ENCODE measurements around the gene NEK9.
A peak's percentile ranks its signal among the peaks of the same experiment; 100 is the strongest.
"Not testable (repeated sequence)": the region's sequence is repeated elsewhere in the genome, so short reads cannot be mapped to it uniquely, and the experiment has no call there.

The NEK9 gene

GRCh38 chr14:75162631-75163030 is 35.8 kb upstream of the NEK9 start:
- Histone ChIP-seq H3K4me3 (ENCODE audit: low read length) (no peak overlapping the region), H3K9me3 (ENCODE audit: insufficient read depth, low read depth, low read length) (no peaks in the 10 kb centered on the region), H3K27ac (ENCODE audit: low read depth, low read length) (no peak overlapping the region), H3K36me3 (ENCODE audit: insufficient read depth, low read length) (no peaks in the 10 kb centered on the region), H3K9ac (ENCODE audit: low read depth, low read length) (no peak overlapping the region), H3K4me1 (ENCODE audit: insufficient read depth, low read length) (peaks cover 8% of the 10 kb centered on the region), H3K27me3 (ENCODE audit: insufficient read depth, low read length) (no peaks in the 10 kb centered on the region)
- WGBS, result 74% methylated on average over 3 of the region's 3 CpGs

- peaks cover 5% of the 10 kb centered on the region; the same call in 1 of the 2 replicates for H3K4me1 ChIP-seq (ENCODE audit: insufficient read depth, low read length)
- H3K9me3 ChIP-seq (ENCODE audit: insufficient read depth, low read depth, low read length), result no peaks in the 10 kb centered on the region
- H3K27me3 ChIP-seq (ENCODE audit: insufficient read depth, low read length), result no peaks in the 10 kb centered on the region
- H3K9ac ChIP-seq (ENCODE audit: low read depth, low read length), result no peak overlapping the region
- H3K27ac ChIP-seq (ENCODE audit: low read depth, low read length), result no peak overlapping the region
- no peaks in the 10 kb centered on the region for H3K36me3 ChIP-seq (ENCODE audit: insufficient read depth, low read length)
- 97% methylated on average over 5 of the region's 6 CpGs for WGBS
- H3K4me3 ChIP-seq (ENCODE audit: low read length), result no peak overlapping the region
Observed at GRCh38 chr14:75158843-75159614, 32.2 kb upstream of the NEK9 start.

GRCh38 chr14:75156901-75157300 is 30.1 kb upstream of the NEK9 start:
- 100% methylated on average over 2 of the region's 3 CpGs for WGBS
- H3K4me3 ChIP-seq (ENCODE audit: low read length), result no peak overlapping the region
- H3K36me3 ChIP-seq (ENCODE audit: insufficient read depth, low read length), result peaks cover 4% of the 10 kb centered on the region
- H3K9me3 ChIP-seq (ENCODE audit: insufficient read depth, low read depth, low read length), result no peaks in the 10 kb centered on the region
- peaks cover 8% of the 10 kb centered on the region; the same call in 1 of the 2 replicates for H3K4me1 ChIP-seq (ENCODE audit: insufficient read depth, low read length)
- H3K27ac ChIP-seq (ENCODE audit: low read depth, low read length), result no peak overlapping the region
- no peak overlapping the region for H3K9ac ChIP-seq (ENCODE audit: low read depth, low read length)
- H3K27me3 ChIP-seq (ENCODE audit: insufficient read depth, low read length), result no peaks in the 10 kb centered on the region

- Histone ChIP-seq H3K27ac (ENCODE audit: low read depth, low read length) (no peak overlapping the region), H3K4me3 (ENCODE audit: low read length) (no peak overlapping the region), H3K4me1 (ENCODE audit: insufficient read depth, low read length) (peaks cover 8% of the 10 kb centered on the region; the same call in 1 of the 2 replicates), H3K9ac (ENCODE audit: low read depth, low read length) (no peak overlapping the region), H3K36me3 (ENCODE audit: insufficient read depth, low read length) (peaks cover 10% of the 10 kb centered on the region), H3K27me3 (ENCODE audit: insufficient read depth, low read length) (no peaks in the 10 kb centered on the region), H3K9me3 (ENCODE audit: insufficient read depth, low read depth, low read length) (no peaks in the 10 kb centered on the region)
- WGBS, result 100% methylated on average over 1 of the region's 1 CpG
Observed at GRCh38 chr14:75156111-75156510, 29.3 kb upstream of the NEK9 start.

- 94% methylated on average over 3 of the region's 3 CpGs for WGBS
- no peaks in the 10 kb centered on the region for H3K27me3 ChIP-seq (ENCODE audit: insufficient read depth, low read length)
- peaks cover 16% of the 10 kb centered on the region for H3K36me3 ChIP-seq (ENCODE audit: insufficient read depth, low read length)
- H3K9me3 ChIP-seq (ENCODE audit: insufficient read depth, low read depth, low read length), result no peaks in the 10 kb centered on the region
- H3K27ac ChIP-seq (ENCODE audit: low read depth, low read length), result no peak overlapping the region
- H3K4me3 ChIP-seq (ENCODE audit: low read length), result no peak overlapping the region
- H3K4me1 ChIP-seq (ENCODE audit: insufficient read depth, low read length), result peaks cover 4% of the 10 kb centered on the region; the same call in 1 of the 2 replicates
- no peak overlapping the region for H3K9ac ChIP-seq (ENCODE audit: low read depth, low read length)
Observed at GRCh38 chr14:75155169-75155568, 28.3 kb upstream of the NEK9 start.

- Histone ChIP-seq H3K27me3 (ENCODE audit: insufficient read depth, low read length) (no peaks in the 10 kb centered on the region), H3K4me1 (ENCODE audit: insufficient read depth, low read length) (peaks cover 7% of the 10 kb centered on the region), H3K36me3 (ENCODE audit: insufficient read depth, low read length) (peaks cover 17% of the 10 kb centered on the region), H3K9me3 (ENCODE audit: insufficient read depth, low read depth, low read length) (no peaks in the 10 kb centered on the region), H3K9ac (ENCODE audit: low read depth, low read length) (no peak overlapping the region), H3K27ac (ENCODE audit: low read depth, low read length) (no peak overlapping the region), H3K4me3 (ENCODE audit: low read length) (no peak overlapping the region)
- WGBS, result 85% methylated on average over 1 of the region's 1 CpG
Observed at GRCh38 chr14:75153295-75153694, 26.4 kb upstream of the NEK9 start.

- Histone ChIP-seq H3K9me3 (ENCODE audit: insufficient read depth, low read depth, low read length) (no peaks in the 10 kb centered on the region), H3K27ac (ENCODE audit: low read depth, low read length) (no peak overlapping the region), H3K36me3 (ENCODE audit: insufficient read depth, low read length) (peaks cover 22% of the 10 kb centered on the region), H3K4me1 (ENCODE audit: insufficient read depth, low read length) (peaks cover 13% of the 10 kb centered on the region), H3K27me3 (ENCODE audit: insufficient read depth, low read length) (no peaks in the 10 kb centered on the region), H3K9ac (ENCODE audit: low read depth, low read length) (no peak overlapping the region), H3K4me3 (ENCODE audit: low read length) (no peak overlapping the region)
- 81% methylated on average over 1 of the region's 1 CpG for WGBS
Observed at GRCh38 chr14:75151851-75152250, 25.0 kb upstream of the NEK9 start.

GRCh38 chr14:75150637-75151036 is 23.8 kb upstream of the NEK9 start:
- H3K36me3 ChIP-seq (ENCODE audit: insufficient read depth, low read length), result peaks cover 33% of the 10 kb centered on the region
- 88% methylated on average over 6 of the region's 6 CpGs for WGBS
- not testable (repeated sequence) for H3K4me3 ChIP-seq (ENCODE audit: low read length); H3K27me3 ChIP-seq (ENCODE audit: insufficient read depth, low read length); H3K27ac ChIP-seq (ENCODE audit: low read depth, low read length); H3K9ac ChIP-seq (ENCODE audit: low read depth, low read length); H3K9me3 ChIP-seq (ENCODE audit: insufficient read depth, low read depth, low read length)
- H3K4me1 ChIP-seq (ENCODE audit: insufficient read depth, low read length), result peaks cover 13% of the 10 kb centered on the region

GRCh38 chr14:75150150-75150549 is 23.3 kb upstream of the NEK9 start:
- WGBS, result 100% methylated on average over 1 of the region's 2 CpGs
- no peak overlapping the region for H3K9ac ChIP-seq (ENCODE audit: low read depth, low read length)
- peaks cover 36% of the 10 kb centered on the region for H3K36me3 ChIP-seq (ENCODE audit: insufficient read depth, low read length)
- no peak overlapping the region for H3K4me3 ChIP-seq (ENCODE audit: low read length)
- H3K27ac ChIP-seq (ENCODE audit: low read depth, low read length), result no peak overlapping the region
- no peaks in the 10 kb centered on the region for H3K9me3 ChIP-seq (ENCODE audit: insufficient read depth, low read depth, low read length)
- H3K4me1 ChIP-seq (ENCODE audit: insufficient read depth, low read length), result peaks cover 13% of the 10 kb centered on the region
- H3K27me3 ChIP-seq (ENCODE audit: insufficient read depth, low read length), result no peaks in the 10 kb centered on the region

- H3K27ac ChIP-seq (ENCODE audit: low read depth, low read length), result peak overlapping the region; percentile 53
- peak overlapping the region; percentile 52; the same call in 1 of the 2 replicates for H3K9ac ChIP-seq (ENCODE audit: low read depth, low read length)
- H3K4me1 ChIP-seq (ENCODE audit: insufficient read depth, low read length), result peaks cover 9% of the 10 kb centered on the region; the same call in 1 of the 2 replicates
- H3K4me3 ChIP-seq (ENCODE audit: low read length), result no peak overlapping the region
- H3K9me3 ChIP-seq (ENCODE audit: insufficient read depth, low read depth, low read length), result no peaks in the 10 kb centered on the region
- WGBS, result 63% methylated on average over 10 of the region's 13 CpGs
- no peaks in the 10 kb centered on the region for H3K27me3 ChIP-seq (ENCODE audit: insufficient read depth, low read length)
- peaks cover 46% of the 10 kb centered on the region for H3K36me3 ChIP-seq (ENCODE audit: insufficient read depth, low read length)
Observed at GRCh38 chr14:75147423-75148071, 20.7 kb upstream of the NEK9 start.

GRCh38 chr14:75144944-75145343 is 18.1 kb upstream of the NEK9 start:
- Histone ChIP-seq H3K27me3 (ENCODE audit: insufficient read depth, low read length) (no peaks in the 10 kb centered on the region), H3K27ac (ENCODE audit: low read depth, low read length) (no peak overlapping the region), H3K36me3 (ENCODE audit: insufficient read depth, low read length) (peaks cover 29% of the 10 kb centered on the region), H3K4me1 (ENCODE audit: insufficient read depth, low read length) (peaks cover 9% of the 10 kb centered on the region; the same call in 1 of the 2 replicates), H3K4me3 (ENCODE audit: low read length) (no peak overlapping the region), H3K9me3 (ENCODE audit: insufficient read depth, low read depth, low read length) (no peaks in the 10 kb centered on the region), H3K9ac (ENCODE audit: low read depth, low read length) (no peak overlapping the region)
- WGBS, result 92% methylated on average over 5 of the region's 5 CpGs

Data from HUES64 (cell line).